Measurements from ENCODE around the gene RPS6KL1. TPM values are rescaled to one million over a fixed set of nuclear protein-coding genes. Genes with fewer than 3 reads are reported as not detected.

RPS6KL1 gene
- total RNA-seq, 2 donors from 2014 or later = 9.1 to 14.0 TPM

- H3K27me3 ChIP-seq = no peaks in the 10 kb centered on the region
- H3K4me3 ChIP-seq = no peak overlapping the region
- no peaks in the 10 kb centered on the region for H3K9me3 ChIP-seq
- TF ChIP-seq CTCF (IDR thresholded peaks at IDR 0.05) = no peak
- DNase-seq = no peak
- no peaks in the 10 kb centered on the region for H3K4me1 ChIP-seq
- no peak overlapping the region for H3K27ac ChIP-seq
- H3K9ac ChIP-seq (ENCODE audit: low read depth in 2 of 2, low read length in 2 of 2) = no peak overlapping the region
- intact Hi-C loops (cut with DNase I) = loop anchor here (2.0 to 5.0 kb wide), 2 partner anchors 45 to 227 kb away; no protein-coding TSS in a partner anchor
- H3K36me3 ChIP-seq = no peaks in the 10 kb centered on the region
Measured at GRCh38 chr14:74859757-74860552, 63.1 kb downstream of the RPS6KL1 start.

- Histone ChIP-seq H3K27ac (no peak overlapping the region), H3K9ac (ENCODE audit: low read depth in 2 of 2, low read length in 2 of 2) (no peak overlapping the region), H3K27me3 (no peaks in the 10 kb centered on the region), H3K36me3 (no peaks in the 10 kb centered on the region), H3K4me3 (no peak overlapping the region), H3K4me1 (no peaks in the 10 kb centered on the region), H3K9me3 (no peaks in the 10 kb centered on the region)
- no peak for DNase-seq
- intact Hi-C loops (cut with DNase I) = no loop called here
- TF ChIP-seq CTCF (IDR thresholded peaks at IDR 0.05) = no peak
Measured at GRCh38 chr14:74858022-74858421, 65.0 kb downstream of the RPS6KL1 start.

- Histone ChIP-seq H3K9ac (ENCODE audit: low read depth in 2 of 2, low read length in 2 of 2) (no peak overlapping the region), H3K36me3 (no peaks in the 10 kb centered on the region), H3K27me3 (no peaks in the 10 kb centered on the region), H3K4me3 (no peak overlapping the region), H3K9me3 (no peaks in the 10 kb centered on the region), H3K27ac (no peak overlapping the region), H3K4me1 (no peaks in the 10 kb centered on the region)
- intact Hi-C loops (cut with DNase I) = no loop called here
- no peak for TF ChIP-seq CTCF (IDR thresholded peaks at IDR 0.05)
- DNase-seq = no peak
Measured at GRCh38 chr14:74856366-74856765, 66.7 kb downstream of the RPS6KL1 start.

GRCh38 chr14:74855945-74856344 lies 67.1 kb downstream of the RPS6KL1 start:
- intact Hi-C loops (cut with DNase I) = no loop called here
- H3K9me3 ChIP-seq = no peaks in the 10 kb centered on the region
- DNase-seq = no peak
- no peak overlapping the region for H3K27ac ChIP-seq
- no peak overlapping the region for H3K4me3 ChIP-seq
- no peak overlapping the region for H3K9ac ChIP-seq (ENCODE audit: low read depth in 2 of 2, low read length in 2 of 2)
- no peak for TF ChIP-seq CTCF (IDR thresholded peaks at IDR 0.05)
- no peaks in the 10 kb centered on the region for H3K27me3 ChIP-seq
- H3K4me1 ChIP-seq = no peaks in the 10 kb centered on the region
- H3K36me3 ChIP-seq = no peaks in the 10 kb centered on the region

- no peaks in the 10 kb centered on the region for H3K36me3 ChIP-seq
- intact Hi-C loops (cut with DNase I) = no loop called here
- no peak overlapping the region for H3K4me3 ChIP-seq
- TF ChIP-seq CTCF (IDR thresholded peaks at IDR 0.05) = no peak
- no peaks in the 10 kb centered on the region for H3K27me3 ChIP-seq
- no peaks in the 10 kb centered on the region for H3K9me3 ChIP-seq
- DNase-seq = no peak
- no peak overlapping the region for H3K9ac ChIP-seq (ENCODE audit: low read depth in 2 of 2, low read length in 2 of 2)
- H3K27ac ChIP-seq = no peak overlapping the region
- no peaks in the 10 kb centered on the region for H3K4me1 ChIP-seq
Measured at GRCh38 chr14:74855021-74855420, 68.0 kb downstream of the RPS6KL1 start.

Other genes starting within 250 kb of the RPS6KL1 start
- 10 to 100 TPM; 37.2 to 37.5 TPM for gene AREL1, start 210.2 kb downstream of the RPS6KL1 start, total RNA-seq
- gene FCF1, start 210.1 kb downstream of the RPS6KL1 start, total RNA-seq = 10 to 100 TPM; 40.3 to 42.2 TPM
- 10 to 100 TPM; 36.1 to 41.7 TPM for gene YLPM1, start 159.9 kb downstream of the RPS6KL1 start, total RNA-seq
- not detected for gene PROX2, start 47.1 kb downstream of the RPS6KL1 start, total RNA-seq
- 100 to 1,000 TPM; 148 to 149 TPM for gene DLST, start 41.3 kb downstream of the RPS6KL1 start, total RNA-seq
- 1 to 10 TPM in 1 of 2 donors, under 1 TPM in 1; 0.57 to 2.2 TPM for gene PGF, start 32.3 kb upstream of the RPS6KL1 start, total RNA-seq
- 10 to 100 TPM; 34.0 to 48.9 TPM for gene EIF2B2, start 79.7 kb upstream of the RPS6KL1 start, total RNA-seq
- gene MLH3, start 128.2 kb upstream of the RPS6KL1 start, total RNA-seq = 10 to 100 TPM; 24.2 to 25.9 TPM
- 10 to 100 TPM; 13.4 to 28.5 TPM for gene ACYP1, start 140.8 kb upstream of the RPS6KL1 start, total RNA-seq
- 1 to 10 TPM; 3.2 to 4.6 TPM for gene ZC2HC1C, start 146.4 kb upstream of the RPS6KL1 start, total RNA-seq
- gene NEK9, start 203.8 kb upstream of the RPS6KL1 start, total RNA-seq = 10 to 100 TPM; 49.5 to 57.3 TPM

All from colonic mucosa (tissue), 4 donors.